ENCODE results near the gene ZCCHC18.
"Not testable (repeated sequence)": the region's sequence is repeated elsewhere in the genome, so short reads cannot be mapped to it uniquely, and the experiment has no call there.

DNA sequence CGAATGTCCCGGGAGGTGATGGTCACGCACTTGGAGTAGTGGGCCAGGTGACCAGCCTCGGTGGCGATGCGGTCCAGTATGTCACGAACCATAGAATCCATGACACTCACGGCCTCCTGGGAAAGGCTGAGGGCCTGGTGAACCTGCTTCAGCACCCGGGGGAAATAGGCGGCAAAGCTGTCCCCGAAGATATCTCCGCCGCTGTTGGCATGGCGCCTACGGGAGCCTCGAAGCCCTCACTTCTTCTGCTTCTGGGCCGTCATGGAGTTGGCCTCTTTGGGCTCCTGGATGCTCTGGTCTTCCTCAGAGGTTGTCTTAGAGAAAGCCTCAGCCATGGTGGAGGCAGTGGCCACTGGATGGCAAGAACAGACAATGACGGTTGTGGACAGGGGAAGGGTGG, 49.7 kb upstream of the ZCCHC18 start:
- TF ChIP-seq, protein P1, sequence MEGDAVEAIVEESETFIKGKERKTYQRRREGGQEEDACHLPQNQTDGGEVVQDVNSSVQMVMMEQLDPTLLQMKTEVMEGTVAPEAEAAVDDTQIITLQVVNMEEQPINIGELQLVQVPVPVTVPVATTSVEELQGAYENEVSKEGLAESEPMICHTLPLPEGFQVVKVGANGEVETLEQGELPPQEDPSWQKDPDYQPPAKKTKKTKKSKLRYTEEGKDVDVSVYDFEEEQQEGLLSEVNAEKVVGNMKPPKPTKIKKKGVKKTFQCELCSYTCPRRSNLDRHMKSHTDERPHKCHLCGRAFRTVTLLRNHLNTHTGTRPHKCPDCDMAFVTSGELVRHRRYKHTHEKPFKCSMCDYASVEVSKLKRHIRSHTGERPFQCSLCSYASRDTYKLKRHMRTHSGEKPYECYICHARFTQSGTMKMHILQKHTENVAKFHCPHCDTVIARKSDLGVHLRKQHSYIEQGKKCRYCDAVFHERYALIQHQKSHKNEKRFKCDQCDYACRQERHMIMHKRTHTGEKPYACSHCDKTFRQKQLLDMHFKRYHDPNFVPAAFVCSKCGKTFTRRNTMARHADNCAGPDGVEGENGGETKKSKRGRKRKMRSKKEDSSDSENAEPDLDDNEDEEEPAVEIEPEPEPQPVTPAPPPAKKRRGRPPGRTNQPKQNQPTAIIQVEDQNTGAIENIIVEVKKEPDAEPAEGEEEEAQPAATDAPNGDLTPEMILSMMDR (IDR thresholded peaks at IDR 0.05), result not testable (repeated sequence)
- TF ChIP-seq EP300, POLR2AphosphoS5, POLR2A (IDR thresholded peaks at IDR 0.05): not testable (repeated sequence)

Data from suprapubic skin (tissue), 4 donors.